ENCODE data around the gene FGD2.
"Not testable (repeated sequence)": the region's sequence is repeated elsewhere in the genome, so short reads cannot be mapped to it uniquely, and the experiment has no call there.

The FGD2 gene

GRCh38 chr6:36986704-36987047 lies 18.8 kb upstream of the FGD2 start:
- CTCF ChIA-PET = interaction anchor here (0.8 to 1.5 kb wide), 2 partner anchors 31 to 53 kb away, joined by 3 to 9 read pairs; no protein-coding TSS in a partner anchor
- TF ChIP-seq CTCF (conservative IDR thresholded peaks at IDR 0.05; ENCODE audit: low read depth) = no peak
- DNase-seq (ENCODE audit: low spot score) = no peak
- POLR2A ChIA-PET (ENCODE audit: low non-redundant PET) = interaction anchor here (1.0 to 1.2 kb wide), 3 partner anchors 12 to 27 kb away, joined by 3 read pairs; no protein-coding TSS in a partner anchor
- peak overlapping the region; percentile 80 for H3K27ac ChIP-seq

- ChIA-PET CTCF (no interaction called here), POLR2A (ENCODE audit: low non-redundant PET) (no interaction called here)
- no peak overlapping the region for H3K27ac ChIP-seq
- no peak for DNase-seq (ENCODE audit: low spot score)
- TF ChIP-seq CTCF (conservative IDR thresholded peaks at IDR 0.05; ENCODE audit: low read depth) = no peak
These were observed 16.2 kb upstream of the FGD2 start for GRCh38 chr6:36989264-36989663.

GRCh38 chr6:36990401-36990800 lies 15.1 kb upstream of the FGD2 start:
- H3K27ac ChIP-seq; DNase-seq (ENCODE audit: low spot score); POLR2A ChIA-PET (ENCODE audit: low non-redundant PET): not testable (repeated sequence)
- CTCF ChIA-PET = interaction anchor here (0.5 kb wide), 1 partner anchor 1713 kb away, joined by 3 read pairs; no protein-coding TSS in a partner anchor

GRCh38 chr6:36997811-36998722 lies 7.4 kb upstream of the FGD2 start:
- CTCF ChIA-PET = no interaction called here

GRCh38 chr6:36998723-36999038 lies 6.8 kb upstream of the FGD2 start:
- POLR2A ChIA-PET (ENCODE audit: low non-redundant PET) = interaction anchor here (0.8 kb wide), 1 partner anchor 12 kb away, joined by 3 read pairs; the partner anchor contains the start of gene MTCH1
- CTCF ChIA-PET = no interaction called here

More at GRCh38 chr6:36997811-36998722, 7.4 kb upstream of the FGD2 start:
- no peak for TF ChIP-seq CTCF (conservative IDR thresholded peaks at IDR 0.05; ENCODE audit: low read depth)
- DNase-seq (ENCODE audit: low spot score) = no peak
- POLR2A ChIA-PET (ENCODE audit: low non-redundant PET) = interaction anchor here (0.8 kb wide), 1 partner anchor 12 kb away, joined by 3 read pairs; the partner anchor contains the start of gene MTCH1
- peak overlapping the region; percentile 59 for H3K27ac ChIP-seq

GRCh38 chr6:36999061-36999750 lies 6.2 kb upstream of the FGD2 start:
- TF ChIP-seq CTCF (conservative IDR thresholded peaks at IDR 0.05; ENCODE audit: low read depth) = no peak
- peak overlapping the region; percentile 59; the same call in 1 of the 2 replicates for H3K27ac ChIP-seq
- ChIA-PET POLR2A (ENCODE audit: low non-redundant PET) (interaction anchor here (0.8 kb wide), 1 partner anchor 13 kb away, joined by 3 read pairs; the partner anchor contains the start of gene MTCH1), CTCF (interaction anchor here (0.6 kb wide), 1 partner anchor 515 kb away, joined by 4 read pairs; no protein-coding TSS in a partner anchor)
- DNase-seq (ENCODE audit: low spot score) = no peak

More at GRCh38 chr6:36998723-36999038, 6.8 kb upstream of the FGD2 start:
- no peak for TF ChIP-seq CTCF (conservative IDR thresholded peaks at IDR 0.05; ENCODE audit: low read depth)
- H3K27ac ChIP-seq = peak overlapping the region; percentile 59; the same call in 1 of the 2 replicates
- no peak for DNase-seq (ENCODE audit: low spot score)
